HepG2 (cell line): ENCODE data around the gene GRK5. TPM values are rescaled to one million over a fixed set of nuclear protein-coding genes. Genes with fewer than 3 reads are reported as not detected.
"Not testable (repeated sequence)": the region's sequence is repeated elsewhere in the genome, so short reads cannot be mapped to it uniquely, and the experiment has no call there.

Experiments used
- ATAC-seq: fragments of 200-7000 bp; cut with Tn5 transposase; 3 replicates; pipeline ENCODE4 v1.9.1; 2020; ENCODE audit warnings: mild to moderate bottlenecking, moderate library complexity
- BruUV-seq: library from RNA; stranded (reverse); fragments of 400-500 nt; replicated peaks from 2 replicates; lab custom pipeline; 2021; lab: Mats Ljungman, UMichigan
- CTCF ChIA-PET: fragments of 300-600 bp; formaldehyde crosslinking; extraction: SDS; loops from one replicate; lab custom pipeline; 2021; ENCODE audit warnings: low total read pairs, inconsistent platforms, low intra/inter-chr PET ratio; lab: Yijun Ruan, JAX
- POLR2A ChIA-PET: fragments of 350-600 bp; sonication (Branson Sonifier 250); formaldehyde crosslinking; loops from one replicate; lab custom pipeline; 2020; ENCODE audit warnings: antibody characterized with exemption, inconsistent platforms; lab: Yijun Ruan, JAX
- DNase-seq: peaks from one replicate; pipeline ENCODE4 v3.0.0-alpha.2; 2015; ENCODE audit warnings: low spot score
- FAIRE-seq: peaks from 3 replicates; lab custom pipeline; 2011; peaks lifted over from hg19 to GRCh38; lab: Jason Lieb, UNC
- H2AFZ ChIP-seq: one replicate; pipeline ENCODE4 v1.6.1; 2011; ENCODE audit warnings: low read length, inconsistent platforms
- H3K27ac ChIP-seq: fragments of 300-600 bp; 3 replicates; pipeline ENCODE4 v1.8.0; 2011; ENCODE audit warnings: mixed run types, mild to moderate bottlenecking, mixed read lengths, low read length, inconsistent platforms; ENCODE audit not compliant: insufficient read depth; ENCODE audit errors: extremely low read length
- H3K27me3 ChIP-seq, 2 experiments: fragments of 200-600 bp in 1 of 2; 2 replicates in 1 of 2; 3 replicates in 1 of 2; pipeline versions ENCODE4 v1.6.0 to v1.8.0; 2011; ENCODE audit warnings: low read length in 2 of 2, mild to moderate bottlenecking in 2 of 2, moderate library complexity in 2 of 2, inconsistent platforms in 1 of 2; ENCODE audit not compliant: insufficient read depth in 2 of 2, control insufficient read depth in 1 of 2
- H3K36me3 ChIP-seq, 2 experiments: fragments of 200-600 bp in 1 of 2; replicated peaks in 1 of 2; 2 replicates in 1 of 2; 3 replicates in 1 of 2; pipeline versions ENCODE4 v1.5.1 to v1.8.0; 2011; ENCODE audit warnings: low read length in 2 of 2, inconsistent platforms in 1 of 2; ENCODE audit not compliant: insufficient read depth in 2 of 2, control insufficient read depth in 1 of 2
- H3K4me1 ChIP-seq: 2 replicates; pipeline ENCODE4 v1.5.1; 2012; ENCODE audit warnings: low read length, inconsistent platforms; ENCODE audit not compliant: insufficient read depth
- H3K4me2 ChIP-seq: 2 replicates; pipeline ENCODE4 v1.6.0; 2011; ENCODE audit warnings: low read depth, low read length, inconsistent platforms
- H3K4me3 ChIP-seq, 3 experiments: fragments of 200-600 bp in 1 of 3; sonication (generic), shearing (Covaris generic) in 1 of 3; replicated peaks in 1 of 3; 2 replicates each; pipeline ENCODE4 v1.5.1; 2011 to 2016; ENCODE audit warnings: low read length in 3 of 3, inconsistent platforms in 2 of 3, low read depth in 2 of 3, mild to moderate bottlenecking in 2 of 3, control low read depth in 1 of 3, mixed read lengths in 1 of 3; ENCODE audit not compliant: insufficient read depth in 1 of 3
- H3K79me2 ChIP-seq: one replicate; pipeline ENCODE4 v1.6.1; 2011; ENCODE audit warnings: low read length, inconsistent platforms; ENCODE audit not compliant: insufficient read depth
- H3K9ac ChIP-seq: 2 replicates; pipeline ENCODE4 v1.6.0; 2011; ENCODE audit warnings: mild to moderate bottlenecking, low read depth, low read length, inconsistent platforms; ENCODE audit not compliant: insufficient read depth
- H3K9me3 ChIP-seq: 2 replicates; pipeline ENCODE4 v1.5.1; 2012; ENCODE audit warnings: mild to moderate bottlenecking, low read length
- H4K20me1 ChIP-seq: 2 replicates; pipeline ENCODE4 v1.6.0; 2011; ENCODE audit warnings: inconsistent platforms, mild to moderate bottlenecking, low read length, moderate library complexity; ENCODE audit not compliant: insufficient read depth
- FOXA1 ChIP-seq, 2 experiments: fragments of 450-650 bp in 1 of 2; sonication (generic) in 1 of 2; formaldehyde crosslinking in 1 of 2; IDR thresholded peaks; 2 replicates each; pipeline versions ENCODE4 v1.4.0 to v1.6.1; 2016 to 2020; ENCODE audit warnings: missing genetic modification reagents in 1 of 2
- GTF3A ChIP-seq: sonication (generic); formaldehyde crosslinking; conservative IDR thresholded peaks from 2 replicates; pipeline ENCODE4 v1.4.0; 2020; ENCODE audit warnings: mild to moderate bottlenecking, missing genetic modification reagents
- HNF4A ChIP-seq: sonication (generic); formaldehyde crosslinking; IDR thresholded peaks from 2 replicates; pipeline ENCODE4 v1.4.0; 2020; ENCODE audit warnings: missing genetic modification reagents
- THAP7 ChIP-seq: sonication (generic); formaldehyde crosslinking; IDR thresholded peaks from 2 replicates; pipeline ENCODE4 v1.8.1; 2023; ENCODE audit warnings: mild to moderate bottlenecking, missing genetic modification reagents
- ZNF318 ChIP-seq: sonication (generic); formaldehyde crosslinking; IDR thresholded peaks from 2 replicates; pipeline ENCODE4 v1.4.0; 2020; ENCODE audit warnings: mild to moderate bottlenecking, missing genetic modification reagents
- ZNF430 ChIP-seq: sonication (generic); formaldehyde crosslinking; IDR thresholded peaks from 2 replicates; pipeline ENCODE4 v1.9.0; 2021; ENCODE audit warnings: mild to moderate bottlenecking, missing genetic modification reagents
- ZNF431 ChIP-seq: sonication (generic); formaldehyde crosslinking; IDR thresholded peaks from 2 replicates; pipeline ENCODE4 v1.9.0; 2022; ENCODE audit warnings: missing genetic modification reagents, low read depth, mild to moderate bottlenecking, borderline replicate concordance
- WGBS: methylation state at CpG from one replicate; pipeline ENCODE4 v1.1.6; 2017; ENCODE audit warnings: low lambda C conversion rate; 5-methylcytosine and 5-hydroxymethylcytosine counted together
- in situ Hi-C: cut with HindIII; loops from 2 replicates; pipeline ENCODE4 v1.10.0; 2017; ENCODE audit warnings: low pct_unique_long_range_greater_than_20kb; ENCODE audit not compliant: extremely low pct_ligation_motif_present
- intact Hi-C: fragments of 100-400 bp; cut with micrococcal nuclease; formaldehyde crosslinking; loops from one replicate; pipeline ENCODE4 v1.10.0; 2022; ENCODE audit not compliant: unreplicated experiment
- polyA plus RNA-seq, 8 experiments: library from polyadenylated mRNA; depleted of rRNA in 3 of 8; stranded (reverse) in 7 of 8; unstranded in 1 of 8; fragments of >200 nt; fragmentation: Illumina TruSeq in 4 of 8; extraction: Trizol in 4 of 8; gene quantifications; 2 replicates each; pipeline versions ENCODE4 v1.2.1 to v1.2.3, GENCODE V29; 2011 to 2016; ENCODE audit warnings: low read depth in 4 of 8, missing spikeins in 1 of 8, mixed read lengths in 1 of 8; ENCODE audit not compliant: insufficient read depth in 1 of 8
- total RNA-seq, 5 experiments: library from RNA; depleted of rRNA; stranded (reverse); fragments of >200 nt; fragmentation: Illumina TruSeq; extraction: Trizol; gene quantifications; 2 replicates each; pipeline ENCODE4 v1.2.3, GENCODE V29; 2016; ENCODE audit warnings: low read depth in 1 of 5

The GRK5 gene
- total and polyA plus RNA-seq, 2 of the 13 experiments (the other 11 are each of a cell fraction or from before 2014, with no cell fraction given), result 10.4 to 12.6 TPM

GRCh38 chr10:119463195-119463594 is 255.8 kb downstream of the GRK5 start:
- not testable (repeated sequence) for H3K27ac ChIP-seq, ATAC-seq
- TF ChIP-seq ZNF431 (CRISPR knock-in tag) (peak; percentile 80; the same call in 1 of the 2 replicates), ZNF430 (CRISPR knock-in tag) (peak; percentile 90)
- TF ChIP-seq, all 625 proteins: peak for 2; not testable (repeated sequence) for 623
- H3K9me3 ChIP-seq, POLR2A ChIA-PET, H4K20me1 ChIP-seq, DNase-seq, CTCF ChIA-PET, H3K4me2 ChIP-seq, H2AFZ ChIP-seq, in situ Hi-C loops, H3K9ac ChIP-seq, H3K4me3 ChIP-seq, H3K79me2 ChIP-seq, BruUV-seq, intact Hi-C loops, FAIRE-seq, H3K36me3 ChIP-seq: not testable (repeated sequence)
- peaks cover 12% of the 10 kb centered on the region for H3K4me1 ChIP-seq
- peaks cover 0 to 25% of the 10 kb centered on the region in 2 experiments; a peak in 2 of 5 replicates for H3K27me3 ChIP-seq
- 0% methylated on average over 1 of the region's 2 CpGs for WGBS

- 48% methylated on average over 4 of the region's 4 CpGs for WGBS
- CTCF ChIA-PET, result no interaction called here
- no peak for FAIRE-seq
- Histone ChIP-seq H3K9ac (no peak overlapping the region), H2AFZ (no peak overlapping the region), H3K79me2 (no peaks in the 10 kb centered on the region), H3K4me2 (no peak overlapping the region), H3K9me3 (no peaks in the 10 kb centered on the region), H3K27ac (no peak overlapping the region), H3K27me3 (peaks cover 0 to 32% of the 10 kb centered on the region in 2 experiments; a peak in 3 of 5 replicates), H3K36me3 (no peaks in the 10 kb centered on the region), H4K20me1 (no peaks in the 10 kb centered on the region), H3K4me3 (no peak overlapping the region), H3K4me1 (peaks cover 12% of the 10 kb centered on the region)
- TF ChIP-seq THAP7 (CRISPR knock-in tag) (no peak), ZNF318 (CRISPR knock-in tag) (no peak), FOXA1 (IDR thresholded peaks at IDR 0.05) (0 out of 2 replicates have a peak, but pooled peaks have one; percentile 19), FOXA1 (CRISPR knock-in tag; IDR thresholded peaks at IDR 0.05) (no peak), GTF3A (CRISPR knock-in tag) (no peak), HNF4A (CRISPR knock-in tag) (no peak)
- BruUV-seq, result no TSS peak
- intact Hi-C loops, result no loop called here
- POLR2A ChIA-PET, result no interaction called here
- in situ Hi-C loops, result no loop called here
- no peak for ATAC-seq
- DNase-seq, result no peak
Measured at GRCh38 chr10:119465085-119465484, 257.7 kb downstream of the GRK5 start.
